ENCODE data around the gene CFAP57. TPM values are rescaled to one million over a fixed set of nuclear protein-coding genes. Genes with fewer than 3 reads are reported as not detected.

Gene CFAP57
- polyA plus RNA-seq, 1 donor from 2014 or later, result 0.17 TPM

DNA sequence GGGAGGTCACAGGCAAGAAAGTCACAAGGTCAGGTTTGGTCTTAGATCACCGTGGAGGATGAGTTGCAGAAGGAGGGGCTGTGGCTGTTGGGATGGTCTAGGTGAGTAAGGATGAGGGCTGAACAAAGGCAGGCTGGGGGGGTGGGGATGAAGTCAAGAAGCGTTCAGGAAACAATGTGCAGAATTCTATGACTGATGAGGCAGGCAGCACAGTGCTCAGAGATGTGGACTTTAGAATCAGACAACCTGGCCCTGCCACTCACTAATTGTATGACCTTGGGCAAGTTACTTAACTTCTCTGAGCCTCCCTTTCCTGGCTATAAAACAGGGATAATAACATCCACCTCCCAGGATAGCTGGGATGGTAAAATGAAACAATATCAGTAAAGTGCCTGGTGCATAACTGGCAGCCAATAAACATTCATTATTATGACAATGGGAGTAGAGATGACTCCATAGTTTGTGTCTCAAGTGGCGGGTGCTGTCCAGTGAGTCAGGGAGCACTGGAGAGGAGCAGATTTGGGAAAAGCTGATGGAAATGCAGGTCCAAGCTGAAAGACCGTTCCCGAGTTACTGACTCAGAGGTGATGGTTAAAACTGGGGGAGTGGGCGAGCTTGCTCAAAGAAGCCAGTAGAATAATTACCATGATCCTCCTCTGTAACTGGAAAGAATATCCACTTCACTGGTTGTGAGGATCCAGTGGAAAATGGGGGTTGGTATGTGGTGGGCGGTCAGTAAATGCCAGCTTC, 130.8 kb downstream of the CFAP57 start:
- no peaks in the 10 kb centered on the region for H3K9me3 ChIP-seq (ENCODE audit: low read length)
- H3K36me3 ChIP-seq (ENCODE audit: insufficient read depth, low read length), result no peaks in the 10 kb centered on the region
- H3K9ac ChIP-seq (ENCODE audit: low read length), result no peak overlapping the region
- no peak overlapping the region for H3K27ac ChIP-seq (ENCODE audit: low read length)
- H4K20me1 ChIP-seq (ENCODE audit: insufficient read depth), result no peaks in the 10 kb centered on the region
- H3K79me2 ChIP-seq (replicated peaks; ENCODE audit: insufficient read depth, low read length), result no peaks in the 10 kb centered on the region
- no peaks in the 10 kb centered on the region for H3F3A ChIP-seq (ENCODE audit: insufficient read depth, low read length, poor library complexity, severe bottlenecking)
- no peak overlapping the region for H2AFZ ChIP-seq (ENCODE audit: low read depth, low read length)
- no peaks in the 10 kb centered on the region for H3K27me3 ChIP-seq (ENCODE audit: insufficient read depth, low read depth, low read length)
- TF ChIP-seq, protein P1, sequence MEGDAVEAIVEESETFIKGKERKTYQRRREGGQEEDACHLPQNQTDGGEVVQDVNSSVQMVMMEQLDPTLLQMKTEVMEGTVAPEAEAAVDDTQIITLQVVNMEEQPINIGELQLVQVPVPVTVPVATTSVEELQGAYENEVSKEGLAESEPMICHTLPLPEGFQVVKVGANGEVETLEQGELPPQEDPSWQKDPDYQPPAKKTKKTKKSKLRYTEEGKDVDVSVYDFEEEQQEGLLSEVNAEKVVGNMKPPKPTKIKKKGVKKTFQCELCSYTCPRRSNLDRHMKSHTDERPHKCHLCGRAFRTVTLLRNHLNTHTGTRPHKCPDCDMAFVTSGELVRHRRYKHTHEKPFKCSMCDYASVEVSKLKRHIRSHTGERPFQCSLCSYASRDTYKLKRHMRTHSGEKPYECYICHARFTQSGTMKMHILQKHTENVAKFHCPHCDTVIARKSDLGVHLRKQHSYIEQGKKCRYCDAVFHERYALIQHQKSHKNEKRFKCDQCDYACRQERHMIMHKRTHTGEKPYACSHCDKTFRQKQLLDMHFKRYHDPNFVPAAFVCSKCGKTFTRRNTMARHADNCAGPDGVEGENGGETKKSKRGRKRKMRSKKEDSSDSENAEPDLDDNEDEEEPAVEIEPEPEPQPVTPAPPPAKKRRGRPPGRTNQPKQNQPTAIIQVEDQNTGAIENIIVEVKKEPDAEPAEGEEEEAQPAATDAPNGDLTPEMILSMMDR (IDR thresholded peaks at IDR 0.05; ENCODE audit: poor library complexity, severe bottlenecking), result no peak
- TF ChIP-seq, protein P2, sequence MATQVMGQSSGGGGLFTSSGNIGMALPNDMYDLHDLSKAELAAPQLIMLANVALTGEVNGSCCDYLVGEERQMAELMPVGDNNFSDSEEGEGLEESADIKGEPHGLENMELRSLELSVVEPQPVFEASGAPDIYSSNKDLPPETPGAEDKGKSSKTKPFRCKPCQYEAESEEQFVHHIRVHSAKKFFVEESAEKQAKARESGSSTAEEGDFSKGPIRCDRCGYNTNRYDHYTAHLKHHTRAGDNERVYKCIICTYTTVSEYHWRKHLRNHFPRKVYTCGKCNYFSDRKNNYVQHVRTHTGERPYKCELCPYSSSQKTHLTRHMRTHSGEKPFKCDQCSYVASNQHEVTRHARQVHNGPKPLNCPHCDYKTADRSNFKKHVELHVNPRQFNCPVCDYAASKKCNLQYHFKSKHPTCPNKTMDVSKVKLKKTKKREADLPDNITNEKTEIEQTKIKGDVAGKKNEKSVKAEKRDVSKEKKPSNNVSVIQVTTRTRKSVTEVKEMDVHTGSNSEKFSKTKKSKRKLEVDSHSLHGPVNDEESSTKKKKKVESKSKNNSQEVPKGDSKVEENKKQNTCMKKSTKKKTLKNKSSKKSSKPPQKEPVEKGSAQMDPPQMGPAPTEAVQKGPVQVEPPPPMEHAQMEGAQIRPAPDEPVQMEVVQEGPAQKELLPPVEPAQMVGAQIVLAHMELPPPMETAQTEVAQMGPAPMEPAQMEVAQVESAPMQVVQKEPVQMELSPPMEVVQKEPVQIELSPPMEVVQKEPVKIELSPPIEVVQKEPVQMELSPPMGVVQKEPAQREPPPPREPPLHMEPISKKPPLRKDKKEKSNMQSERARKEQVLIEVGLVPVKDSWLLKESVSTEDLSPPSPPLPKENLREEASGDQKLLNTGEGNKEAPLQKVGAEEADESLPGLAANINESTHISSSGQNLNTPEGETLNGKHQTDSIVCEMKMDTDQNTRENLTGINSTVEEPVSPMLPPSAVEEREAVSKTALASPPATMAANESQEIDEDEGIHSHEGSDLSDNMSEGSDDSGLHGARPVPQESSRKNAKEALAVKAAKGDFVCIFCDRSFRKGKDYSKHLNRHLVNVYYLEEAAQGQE (IDR thresholded peaks at IDR 0.05; ENCODE audit: borderline replicate concordance), result no peak
- no peak for TF ChIP-seq EP300 (conservative IDR thresholded peaks at IDR 0.05; ENCODE audit: poor library complexity, severe bottlenecking)
- TF ChIP-seq SMC3 (conservative IDR thresholded peaks at IDR 0.05; ENCODE audit: poor library complexity), result no peak
- no peak for TF ChIP-seq MXI1 (conservative IDR thresholded peaks at IDR 0.05; ENCODE audit: poor library complexity, severe bottlenecking)
- TF ChIP-seq POLR2AphosphoS5 (IDR thresholded peaks at IDR 0.05), result no peak
- no peak for TF ChIP-seq TAF1 (IDR thresholded peaks at IDR 0.05; ENCODE audit: low read depth)
- TF ChIP-seq RAD21 (conservative IDR thresholded peaks at IDR 0.05), result no peak
- TF ChIP-seq EZH2 (IDR thresholded peaks at IDR 0.05; ENCODE audit: borderline replicate concordance, insufficient read depth, low read length, poor library complexity, severe bottlenecking), result no peak
- no peak overlapping the region for H3K4me2 ChIP-seq (ENCODE audit: low read length)
- H3K9me2 ChIP-seq (ENCODE audit: insufficient read depth, low read length), result no peaks in the 10 kb centered on the region
- no peak overlapping the region for H3K4me3 ChIP-seq (ENCODE audit: low read length)

DNA sequence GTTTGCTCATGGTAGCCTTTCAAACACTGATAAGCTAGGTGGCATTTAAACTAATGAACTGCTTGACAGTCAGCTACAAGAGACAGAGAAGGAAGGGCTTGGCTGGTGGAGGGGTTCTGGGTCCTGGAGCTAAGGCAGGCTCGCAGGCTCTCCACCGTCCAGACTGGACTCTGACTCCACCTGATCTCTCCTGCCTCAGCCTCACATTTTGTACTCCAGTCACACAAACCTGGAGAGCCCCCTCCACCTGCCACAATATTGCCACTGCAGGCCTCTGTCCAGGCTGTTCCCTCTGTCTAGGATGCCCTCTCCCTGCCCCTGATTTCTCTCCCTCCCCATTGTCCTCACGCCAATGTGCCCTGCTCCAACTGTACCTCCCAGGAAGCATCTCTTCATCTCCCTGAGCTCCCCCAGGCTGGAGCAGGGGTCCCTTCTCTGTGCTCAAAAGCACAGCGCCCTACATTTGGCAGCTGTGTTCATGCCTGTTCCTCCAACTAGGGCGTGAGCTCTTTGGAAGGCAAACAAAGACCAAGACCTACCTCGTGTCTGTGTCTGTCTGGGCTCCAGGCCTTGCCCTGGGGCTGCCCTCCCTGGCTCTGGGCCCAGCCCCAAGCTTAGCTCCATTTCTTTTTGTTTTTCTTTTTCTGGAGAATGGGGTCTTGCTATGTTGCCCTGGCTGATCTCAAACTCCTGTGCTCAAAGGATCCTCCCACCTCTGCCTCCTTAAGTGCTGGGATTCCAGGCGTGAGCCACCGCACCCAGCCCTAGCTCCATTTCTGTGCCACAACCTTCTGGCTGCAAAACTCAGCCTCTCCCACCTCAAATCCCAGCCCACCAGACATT, 131.6 kb downstream of the CFAP57 start:
- Histone ChIP-seq H3F3A (ENCODE audit: insufficient read depth, low read length, poor library complexity, severe bottlenecking) (no peaks in the 10 kb centered on the region), H3K9me2 (ENCODE audit: insufficient read depth, low read length) (no peaks in the 10 kb centered on the region), H3K27me3 (ENCODE audit: insufficient read depth, low read depth, low read length) (no peaks in the 10 kb centered on the region), H3K79me2 (replicated peaks; ENCODE audit: insufficient read depth, low read length) (no peaks in the 10 kb centered on the region), H3K4me2 (ENCODE audit: low read length) (no peak overlapping the region), H2AFZ (ENCODE audit: low read depth, low read length) (no peak overlapping the region), H3K27ac (ENCODE audit: low read length) (no peak overlapping the region), H3K36me3 (ENCODE audit: insufficient read depth, low read length) (no peaks in the 10 kb centered on the region), H3K9me3 (ENCODE audit: low read length) (no peaks in the 10 kb centered on the region), H3K4me3 (ENCODE audit: low read length) (no peak overlapping the region), H4K20me1 (ENCODE audit: insufficient read depth) (no peaks in the 10 kb centered on the region), H3K9ac (ENCODE audit: low read length) (no peak overlapping the region)
- no peak for TF ChIP-seq SMC3 (conservative IDR thresholded peaks at IDR 0.05; ENCODE audit: poor library complexity)
- no peak for TF ChIP-seq EP300 (conservative IDR thresholded peaks at IDR 0.05; ENCODE audit: poor library complexity, severe bottlenecking)
- no peak for TF ChIP-seq RAD21 (conservative IDR thresholded peaks at IDR 0.05)
- no peak for TF ChIP-seq EZH2 (IDR thresholded peaks at IDR 0.05; ENCODE audit: borderline replicate concordance, insufficient read depth, low read length, poor library complexity, severe bottlenecking)
- no peak for TF ChIP-seq TAF1 (IDR thresholded peaks at IDR 0.05; ENCODE audit: low read depth)
- TF ChIP-seq MXI1 (conservative IDR thresholded peaks at IDR 0.05; ENCODE audit: poor library complexity, severe bottlenecking), result no peak
- no peak for TF ChIP-seq POLR2AphosphoS5 (IDR thresholded peaks at IDR 0.05)
- TF ChIP-seq, protein P2 (IDR thresholded peaks at IDR 0.05; ENCODE audit: borderline replicate concordance), result no peak
- TF ChIP-seq, protein P1 (IDR thresholded peaks at IDR 0.05; ENCODE audit: poor library complexity, severe bottlenecking), result no peak

All from neural cell (in vitro differentiated cells).